GM23338 (cell line): ENCODE data around the gene TGFBRAP1. TPM values are rescaled to one million over a fixed set of nuclear protein-coding genes. Genes with fewer than 3 reads are reported as not detected.

Experiments
- CTCF ChIP-seq, 2 experiments: fragments of 200-600 bp in 1 of 2; sonication (generic) in 1 of 2; conservative IDR thresholded peaks; 2 replicates each; pipeline versions ENCODE4 v1.5.1 to v1.6.1; 2016 to 2017; ENCODE audit warnings: antibody characterized with exemption in 2 of 2, low read depth in 2 of 2, mild to moderate bottlenecking in 2 of 2, moderate library complexity in 1 of 2
- EZH2 ChIP-seq: fragments of 200-600 bp; sonication (generic); IDR thresholded peaks from one replicate; pipeline ENCODE4 v1.8.0; 2017; ENCODE audit warnings: antibody characterized with exemption, mild to moderate bottlenecking, low read depth; ENCODE audit not compliant: unreplicated experiment
- NANOG ChIP-seq: IDR thresholded peaks from 2 replicates; pipeline ENCODE4 v1.6.1; 2016; ENCODE audit warnings: antibody characterized with exemption, borderline replicate concordance
- STAT1 ChIP-seq: IDR thresholded peaks from one replicate; pipeline ENCODE4 v1.6.1; 2016; ENCODE audit warnings: antibody characterized with exemption; ENCODE audit not compliant: unreplicated experiment
- ZNF114 ChIP-seq: fragments of 250-450 bp; sonication (Bioruptor Pico); IDR thresholded peaks from 2 replicates; pipeline ENCODE4 v1.5.0; 2020; ENCODE audit warnings: mild to moderate bottlenecking, moderate library complexity
- polyA plus RNA-seq: library from polyadenylated mRNA; unstranded; fragments of >200 nt; fragmentation: Nextera tagmentation; extraction: Ambion mirVana; gene quantifications from 2 replicates; pipeline ENCODE4 v1.2.1, GENCODE V29; 2016
- total RNA-seq: library from RNA; depleted of rRNA; stranded (reverse); fragments of >200 nt; shearing (Covaris generic); gene quantifications from 2 replicates; pipeline ENCODE4 v1.2.3, GENCODE V29; 2014
- TF ChIP-seq, protein P1 (sequence below): fragments of 250-450 bp; sonication (Bioruptor Pico); IDR thresholded peaks from 2 replicates; pipeline ENCODE4 v1.5.0; 2020; ENCODE audit warnings: mild to moderate bottlenecking, moderate library complexity

The TGFBRAP1 gene
- total and polyA plus RNA-seq, 2 experiments from 2014 or later = 6.3 to 23.5 TPM

DNA sequence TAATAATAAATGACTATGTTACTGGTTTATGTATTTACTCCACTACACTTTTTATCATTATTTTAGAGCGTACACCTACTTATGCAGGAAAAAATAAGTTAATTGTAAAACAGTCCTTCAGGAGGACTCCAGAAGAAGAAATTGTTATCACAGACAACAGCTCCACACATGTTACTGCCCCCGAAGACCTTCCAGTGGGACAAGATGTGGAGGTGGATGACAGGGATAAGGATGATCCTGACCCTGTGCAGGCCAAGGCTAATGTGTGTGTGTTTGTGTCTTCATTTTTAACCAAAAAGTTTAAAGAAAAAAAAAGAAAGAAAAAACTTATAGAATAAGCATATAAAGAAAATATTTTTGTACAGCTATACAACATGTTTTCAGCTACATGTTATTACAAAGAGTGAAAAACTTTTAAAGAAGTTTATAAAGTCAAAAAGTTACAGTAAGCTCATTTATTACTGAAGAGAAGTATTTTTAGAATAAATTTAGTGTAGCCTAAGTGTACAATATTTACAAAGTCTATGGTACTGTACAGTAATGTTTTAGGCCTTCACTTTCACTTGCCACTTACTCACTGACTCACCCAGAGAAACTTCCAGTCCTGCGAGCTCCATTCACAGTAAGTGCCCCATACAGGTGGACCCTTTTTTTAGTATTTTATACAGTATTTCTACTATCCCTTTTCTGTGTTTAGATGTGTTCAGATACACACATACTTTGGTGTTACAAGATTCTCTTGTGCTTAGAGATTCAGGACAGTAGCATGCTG lies 7.5 kb downstream of the TGFBRAP1 start (continued):
- TF ChIP-seq, protein P1, sequence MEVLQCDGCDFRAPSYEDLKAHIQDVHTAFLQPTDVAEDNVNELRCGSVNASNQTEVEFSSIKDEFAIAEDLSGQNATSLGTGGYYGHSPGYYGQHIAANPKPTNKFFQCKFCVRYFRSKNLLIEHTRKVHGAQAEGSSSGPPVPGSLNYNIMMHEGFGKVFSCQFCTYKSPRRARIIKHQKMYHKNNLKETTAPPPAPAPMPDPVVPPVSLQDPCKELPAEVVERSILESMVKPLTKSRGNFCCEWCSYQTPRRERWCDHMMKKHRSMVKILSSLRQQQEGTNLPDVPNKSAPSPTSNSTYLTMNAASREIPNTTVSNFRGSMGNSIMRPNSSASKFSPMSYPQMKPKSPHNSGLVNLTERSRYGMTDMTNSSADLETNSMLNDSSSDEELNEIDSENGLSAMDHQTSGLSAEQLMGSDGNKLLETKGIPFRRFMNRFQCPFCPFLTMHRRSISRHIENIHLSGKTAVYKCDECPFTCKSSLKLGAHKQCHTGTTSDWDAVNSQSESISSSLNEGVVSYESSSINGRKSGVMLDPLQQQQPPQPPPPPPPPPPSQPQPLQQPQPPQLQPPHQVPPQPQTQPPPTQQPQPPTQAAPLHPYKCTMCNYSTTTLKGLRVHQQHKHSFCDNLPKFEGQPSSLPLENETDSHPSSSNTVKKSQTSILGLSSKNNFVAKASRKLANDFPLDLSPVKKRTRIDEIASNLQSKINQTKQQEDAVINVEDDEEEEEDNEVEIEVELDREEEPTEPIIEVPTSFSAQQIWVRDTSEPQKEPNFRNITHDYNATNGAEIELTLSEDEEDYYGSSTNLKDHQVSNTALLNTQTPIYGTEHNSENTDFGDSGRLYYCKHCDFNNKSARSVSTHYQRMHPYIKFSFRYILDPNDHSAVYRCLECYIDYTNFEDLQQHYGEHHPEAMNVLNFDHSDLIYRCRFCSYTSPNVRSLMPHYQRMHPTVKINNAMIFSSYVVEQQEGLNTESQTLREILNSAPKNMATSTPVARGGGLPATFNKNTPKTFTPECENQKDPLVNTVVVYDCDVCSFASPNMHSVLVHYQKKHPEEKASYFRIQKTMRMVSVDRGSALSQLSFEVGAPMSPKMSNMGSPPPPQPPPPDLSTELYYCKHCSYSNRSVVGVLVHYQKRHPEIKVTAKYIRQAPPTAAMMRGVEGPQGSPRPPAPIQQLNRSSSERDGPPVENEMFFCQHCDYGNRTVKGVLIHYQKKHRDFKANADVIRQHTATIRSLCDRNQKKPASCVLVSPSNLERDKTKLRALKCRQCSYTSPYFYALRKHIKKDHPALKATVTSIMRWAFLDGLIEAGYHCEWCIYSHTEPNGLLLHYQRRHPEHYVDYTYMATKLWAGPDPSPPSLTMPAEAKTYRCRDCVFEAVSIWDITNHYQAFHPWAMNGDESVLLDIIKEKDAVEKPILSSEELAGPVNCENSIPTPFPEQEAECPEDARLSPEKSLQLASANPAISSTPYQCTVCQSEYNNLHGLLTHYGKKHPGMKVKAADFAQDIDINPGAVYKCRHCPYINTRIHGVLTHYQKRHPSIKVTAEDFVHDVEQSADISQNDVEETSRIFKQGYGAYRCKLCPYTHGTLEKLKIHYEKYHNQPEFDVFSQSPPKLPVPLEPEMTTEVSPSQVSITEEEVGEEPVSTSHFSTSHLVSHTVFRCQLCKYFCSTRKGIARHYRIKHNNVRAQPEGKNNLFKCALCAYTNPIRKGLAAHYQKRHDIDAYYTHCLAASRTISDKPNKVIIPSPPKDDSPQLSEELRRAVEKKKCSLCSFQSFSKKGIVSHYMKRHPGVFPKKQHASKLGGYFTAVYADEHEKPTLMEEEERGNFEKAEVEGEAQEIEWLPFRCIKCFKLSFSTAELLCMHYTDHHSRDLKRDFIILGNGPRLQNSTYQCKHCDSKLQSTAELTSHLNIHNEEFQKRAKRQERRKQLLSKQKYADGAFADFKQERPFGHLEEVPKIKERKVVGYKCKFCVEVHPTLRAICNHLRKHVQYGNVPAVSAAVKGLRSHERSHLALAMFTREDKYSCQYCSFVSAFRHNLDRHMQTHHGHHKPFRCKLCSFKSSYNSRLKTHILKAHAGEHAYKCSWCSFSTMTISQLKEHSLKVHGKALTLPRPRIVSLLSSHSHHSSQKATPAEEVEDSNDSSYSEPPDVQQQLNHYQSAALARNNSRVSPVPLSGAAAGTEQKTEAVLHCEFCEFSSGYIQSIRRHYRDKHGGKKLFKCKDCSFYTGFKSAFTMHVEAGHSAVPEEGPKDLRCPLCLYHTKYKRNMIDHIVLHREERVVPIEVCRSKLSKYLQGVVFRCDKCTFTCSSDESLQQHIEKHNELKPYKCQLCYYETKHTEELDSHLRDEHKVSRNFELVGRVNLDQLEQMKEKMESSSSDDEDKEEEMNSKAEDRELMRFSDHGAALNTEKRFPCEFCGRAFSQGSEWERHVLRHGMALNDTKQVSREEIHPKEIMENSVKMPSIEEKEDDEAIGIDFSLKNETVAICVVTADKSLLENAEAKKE (CRISPR knock-in tag) = no peak
- no peak for TF ChIP-seq CTCF (conservative IDR thresholded peaks at IDR 0.05; ENCODE audit: low read depth in 2 of 2)
- no peak for TF ChIP-seq ZNF114 (CRISPR knock-in tag)
- TF ChIP-seq EZH2 = no peak
- TF ChIP-seq STAT1 = no peak
- TF ChIP-seq NANOG = no peak
